Measurements from ENCODE around the gene DHX15.

Gene DHX15

GRCh38 chr4:24584211-24584850, at the start of gene DHX15:
Gene DHX15 (minus strand): TSS chr4:24584554. CDS start chr4:24584393, 161 bp downstream.
- peak; percentile 87 to 91 for DNase-seq

- DNase-seq = no peak
Measured at GRCh38 chr4:24632011-24632410, 47.7 kb upstream of the DHX15 start.

- DNase-seq = no peak
Measured at GRCh38 chr4:24630937-24631336, 46.6 kb upstream of the DHX15 start.

- DNase-seq = no peak
Measured at GRCh38 chr4:24625091-24625490, 40.7 kb upstream of the DHX15 start.

GRCh38 chr4:24624381-24624780, 40.0 kb upstream of the DHX15 start:
- no peak for DNase-seq

GRCh38 chr4:24622146-24622834, 37.9 kb upstream of the DHX15 start:
- DNase-seq = no peak

GRCh38 chr4:24615977-24616376, 31.6 kb upstream of the DHX15 start:
- no peak for DNase-seq

- no peak for DNase-seq
Measured at GRCh38 chr4:24614881-24615280, 30.5 kb upstream of the DHX15 start.

GRCh38 chr4:24613502-24613901, 29.1 kb upstream of the DHX15 start:
- no peak for DNase-seq

- no peak for DNase-seq
Measured at GRCh38 chr4:24611575-24611974, 27.2 kb upstream of the DHX15 start.

GRCh38 chr4:24607334-24607733, 23.0 kb upstream of the DHX15 start:
- DNase-seq = no peak

GRCh38 chr4:24605216-24605615, 20.9 kb upstream of the DHX15 start:
- DNase-seq = no peak

- no peak for DNase-seq
Measured at GRCh38 chr4:24604558-24605214, 20.3 kb upstream of the DHX15 start.

GRCh38 chr4:24603343-24603742, 19.0 kb upstream of the DHX15 start:
- DNase-seq = no peak

- no peak for DNase-seq
Measured at GRCh38 chr4:24601121-24601520, 16.8 kb upstream of the DHX15 start.

- no peak for DNase-seq
Measured at GRCh38 chr4:24599275-24599674, 14.9 kb upstream of the DHX15 start.

- no peak for DNase-seq
Measured at GRCh38 chr4:24598025-24598424, 13.7 kb upstream of the DHX15 start.

- DNase-seq = no peak
Measured at GRCh38 chr4:24595659-24596058, 11.3 kb upstream of the DHX15 start.

- no peak for DNase-seq
Measured at GRCh38 chr4:24594887-24595286, 10.5 kb upstream of the DHX15 start.

GRCh38 chr4:24589448-24589847, 5.1 kb upstream of the DHX15 start:
- no peak for DNase-seq

GRCh38 chr4:24588216-24588954, 4.0 kb upstream of the DHX15 start:
- no peak for DNase-seq

GRCh38 chr4:24583451-24584210, 723 bp downstream of the DHX15 start:
- peak; percentile 23 to 32 for DNase-seq

Measured in stimulated activated CD4-positive, alpha-beta T cell treated with anti-CD3 and anti-CD28 coated beads, Interleukin-2, amount 100 ng/mL, for 48 hours (primary cell).